Loucy (cell line): ENCODE data around the gene SLC27A2.

Source experiments
- H2AFZ ChIP-seq: fragments of 200-600 bp; sonication (generic); 2 replicates; pipeline ENCODE4 v1.6.0; 2016; ENCODE audit warnings: antibody characterized with exemption, mild to moderate bottlenecking, low read length, moderate library complexity
- H3F3A ChIP-seq: fragments of 200-600 bp; 2 replicates; pipeline ENCODE4 v1.6.0; 2016; ENCODE audit warnings: antibody characterized with exemption, low read depth, mild to moderate bottlenecking
- H3K27me3 ChIP-seq: fragments of 200-600 bp; sonication (generic); 2 replicates; pipeline ENCODE4 v1.6.1; 2014; ENCODE audit warnings: low read length, mild to moderate bottlenecking; ENCODE audit not compliant: insufficient read depth, poor library complexity, severe bottlenecking
- H3K36me3 ChIP-seq: fragments of 200-600 bp; sonication (generic); 2 replicates; pipeline ENCODE4 v1.6.1; 2016; ENCODE audit warnings: low read length; ENCODE audit not compliant: insufficient read depth
- H3K4me1 ChIP-seq: fragments of 200-600 bp; sonication (generic); 2 replicates; pipeline ENCODE4 v1.5.1; 2014; ENCODE audit warnings: low read length, mild to moderate bottlenecking; ENCODE audit not compliant: insufficient read depth, poor library complexity, severe bottlenecking
- H3K4me2 ChIP-seq: fragments of 200-600 bp; sonication (generic); 2 replicates; pipeline ENCODE4 v1.6.0; 2014; ENCODE audit warnings: antibody characterized with exemption, low read length, low read depth, mild to moderate bottlenecking; ENCODE audit not compliant: poor library complexity, severe bottlenecking
- H3K4me3 ChIP-seq: fragments of 200-600 bp; sonication (generic); 2 replicates; pipeline ENCODE4 v1.5.1; 2014; ENCODE audit warnings: low read length, mild to moderate bottlenecking, mixed read lengths; ENCODE audit not compliant: poor library complexity, severe bottlenecking
- H3K79me2 ChIP-seq: fragments of 200-600 bp; sonication (generic); 2 replicates; pipeline ENCODE4 v1.6.1; 2014; ENCODE audit warnings: low read length; ENCODE audit not compliant: insufficient read depth
- H3K9ac ChIP-seq: fragments of 200-600 bp; sonication (generic); 2 replicates; pipeline ENCODE4 v1.6.0; 2014; ENCODE audit warnings: mild to moderate bottlenecking, low read depth, low read length, moderate library complexity; ENCODE audit not compliant: poor library complexity, severe bottlenecking
- H3K9me2 ChIP-seq: fragments of 200-600 bp; sonication (generic); replicated peaks from 2 replicates; pipeline ENCODE4 v1.6.1; 2016; ENCODE audit warnings: low read depth, low read length, mixed read lengths
- H3K9me3 ChIP-seq: fragments of 200-600 bp; sonication (generic); 2 replicates; pipeline ENCODE4 v1.6.1; 2014; ENCODE audit warnings: mild to moderate bottlenecking, antibody characterized with exemption, low read length, low read depth; ENCODE audit not compliant: insufficient read depth
- H4K20me1 ChIP-seq: fragments of 200-600 bp; sonication (generic); 2 replicates; pipeline ENCODE4 v1.6.0; 2014; ENCODE audit warnings: antibody characterized with exemption, low read length, mild to moderate bottlenecking; ENCODE audit not compliant: insufficient read depth, poor library complexity, severe bottlenecking
- CTCF ChIP-seq: fragments of 200-600 bp; sonication (generic); conservative IDR thresholded peaks from 2 replicates; pipeline ENCODE4 v1.5.1; 2014; ENCODE audit warnings: mild to moderate bottlenecking, antibody characterized with exemption, low read length
- EZH2phosphoT487 ChIP-seq: fragments of 200-600 bp; IDR thresholded peaks from 2 replicates; pipeline ENCODE4 v1.6.1; 2018; ENCODE audit warnings: antibody characterized with exemption, mild to moderate bottlenecking, moderate library complexity, borderline replicate concordance

SLC27A2 gene

DNA sequence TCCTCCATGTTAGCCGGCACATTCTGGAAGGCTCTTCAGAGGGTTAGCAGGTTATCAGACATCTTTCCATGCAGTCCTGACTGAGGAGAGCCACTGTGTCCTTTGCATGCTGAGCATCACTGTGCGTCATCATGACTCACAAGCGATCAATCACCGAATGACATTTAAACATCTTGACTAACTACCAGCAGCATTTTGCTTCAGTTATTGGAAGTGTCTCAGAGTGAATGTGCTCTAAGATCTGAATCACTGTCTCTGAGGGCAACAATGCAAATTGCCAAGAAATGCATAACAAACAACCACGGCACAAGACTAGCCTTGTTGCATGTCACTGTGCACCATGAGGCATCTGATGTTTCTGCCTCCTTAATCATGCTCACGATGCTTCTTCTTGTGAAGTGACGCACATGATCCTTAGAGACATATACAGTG lies 44.6 kb upstream of the SLC27A2 start:
- Histone ChIP-seq H3K4me2 (no peak overlapping the region), H3K4me3 (no peak overlapping the region), H3F3A (no peaks in the 10 kb centered on the region), H3K36me3 (no peaks in the 10 kb centered on the region), H3K4me1 (no peaks in the 10 kb centered on the region), H3K9me2 (no peaks in the 10 kb centered on the region), H3K9me3 (no peaks in the 10 kb centered on the region), H2AFZ (no peak overlapping the region), H4K20me1 (no peaks in the 10 kb centered on the region), H3K27me3 (no peaks in the 10 kb centered on the region), H3K9ac (no peak overlapping the region), H3K79me2 (no peaks in the 10 kb centered on the region)
- TF ChIP-seq CTCF (no peak), EZH2phosphoT487 (no peak)

GRCh38 chr15:50137893-50138292 lies 44.1 kb upstream of the SLC27A2 start:
- Histone ChIP-seq H4K20me1 (no peaks in the 10 kb centered on the region), H2AFZ (no peak overlapping the region), H3K4me2 (no peak overlapping the region), H3K27me3 (no peaks in the 10 kb centered on the region), H3F3A (no peaks in the 10 kb centered on the region), H3K79me2 (no peaks in the 10 kb centered on the region), H3K9me2 (no peaks in the 10 kb centered on the region), H3K4me1 (no peaks in the 10 kb centered on the region), H3K9ac (no peak overlapping the region), H3K9me3 (no peaks in the 10 kb centered on the region), H3K4me3 (no peak overlapping the region), H3K36me3 (no peaks in the 10 kb centered on the region)
- TF ChIP-seq CTCF = no peak
- no peak for TF ChIP-seq EZH2phosphoT487

GRCh38 chr15:50138391-50138790 lies 43.6 kb upstream of the SLC27A2 start:
- Histone ChIP-seq H3K4me3 (no peak overlapping the region), H3K4me2 (no peak overlapping the region), H3K9me2 (no peaks in the 10 kb centered on the region), H2AFZ (no peak overlapping the region), H3K9me3 (no peaks in the 10 kb centered on the region), H3K4me1 (no peaks in the 10 kb centered on the region), H3K79me2 (no peaks in the 10 kb centered on the region), H3K9ac (no peak overlapping the region), H4K20me1 (no peaks in the 10 kb centered on the region), H3K27me3 (no peaks in the 10 kb centered on the region), H3F3A (no peaks in the 10 kb centered on the region), H3K36me3 (no peaks in the 10 kb centered on the region)
- peak; percentile 47 for TF ChIP-seq CTCF
- TF ChIP-seq EZH2phosphoT487 = no peak
